MM.1S (cell line): ENCODE data around the gene FOXN3.

Experiments used
- DNase-seq: peaks from one replicate; pipeline ENCODE4 v3.0.0-alpha.2; 2015
- H2AFZ ChIP-seq: fragments of 300-600 bp; sonication (generic); 2 replicates; pipeline ENCODE4 v1.6.0; 2016; ENCODE audit warnings: antibody characterized with exemption, low read length
- H3F3A ChIP-seq: fragments of 300-600 bp; sonication (generic); 2 replicates; pipeline ENCODE4 v1.6.1; 2016; ENCODE audit warnings: mild to moderate bottlenecking, antibody characterized with exemption, low read length, moderate library complexity, mixed read lengths; ENCODE audit not compliant: insufficient read depth
- H3K27ac ChIP-seq: fragments of 300-600 bp; sonication (generic); 2 replicates; pipeline ENCODE4 v1.5.1; 2016; ENCODE audit warnings: mild to moderate bottlenecking, low read length
- H3K27me3 ChIP-seq: fragments of 300-600 bp; sonication (generic); replicated peaks from 2 replicates; pipeline ENCODE4 v1.6.0; 2016; ENCODE audit warnings: low read length; ENCODE audit not compliant: insufficient read depth
- H3K36me3 ChIP-seq: fragments of 300-600 bp; sonication (generic); replicated peaks from 2 replicates; pipeline ENCODE4 v1.6.1; 2016; ENCODE audit warnings: mild to moderate bottlenecking, low read length, mixed read lengths; ENCODE audit not compliant: insufficient read depth
- H3K4me1 ChIP-seq: fragments of 300-600 bp; sonication (generic); 2 replicates; pipeline ENCODE4 v1.6.1; 2016; ENCODE audit warnings: low read length, mixed read lengths
- H3K4me2 ChIP-seq: fragments of 300-600 bp; sonication (generic); 2 replicates; pipeline ENCODE4 v1.6.0; 2016; ENCODE audit warnings: low read depth, low read length
- H3K4me3 ChIP-seq: fragments of 300-600 bp; sonication (generic); 2 replicates; pipeline ENCODE4 v1.5.1; 2016; ENCODE audit warnings: low read length, mixed read lengths
- H3K79me2 ChIP-seq: fragments of 300-600 bp; sonication (generic); 2 replicates; pipeline ENCODE4 v1.6.1; 2016; ENCODE audit warnings: mixed run types, low read length, mixed read lengths
- H3K9ac ChIP-seq: fragments of 300-600 bp; sonication (generic); 2 replicates; pipeline ENCODE4 v1.6.1; 2016; ENCODE audit warnings: low read length, mixed read lengths
- H3K9me2 ChIP-seq: fragments of 300-600 bp; sonication (generic); replicated peaks from 2 replicates; pipeline ENCODE4 v1.6.1; 2016; ENCODE audit warnings: mild to moderate bottlenecking, low read length, mixed read lengths; ENCODE audit not compliant: insufficient read depth
- H3K9me3 ChIP-seq: fragments of 300-600 bp; sonication (generic); replicated peaks from 2 replicates; pipeline ENCODE4 v1.6.1; 2016; ENCODE audit warnings: mild to moderate bottlenecking, low read length, mixed read lengths; ENCODE audit not compliant: insufficient read depth
- H4K20me1 ChIP-seq: fragments of 300-600 bp; sonication (generic); 2 replicates; pipeline ENCODE4 v1.6.1; 2016; ENCODE audit warnings: mild to moderate bottlenecking, low read length, moderate library complexity, mixed read lengths; ENCODE audit not compliant: insufficient read depth
- CTCF ChIP-seq: fragments of 300-600 bp; sonication (generic); IDR thresholded peaks from 2 replicates; pipeline ENCODE4 v1.5.1; 2016; ENCODE audit warnings: antibody characterized with exemption, low read length, mixed read lengths
- EZH2 ChIP-seq: fragments of 300-600 bp; sonication (generic); optimal IDR thresholded peaks from 2 replicates; pipeline ENCODE3; 2017; ENCODE audit warnings: low read depth, mild to moderate bottlenecking, antibody characterized with exemption, low read length, mixed read lengths
- EZH2phosphoT487 ChIP-seq: fragments of 300-600 bp; sonication (generic); IDR thresholded peaks from 2 replicates; pipeline ENCODE4 v1.6.1; 2018; ENCODE audit warnings: antibody characterized with exemption, low read length

FOXN3 gene

GRCh38 chr14:89249065-89249695 lies 167.9 kb downstream of the FOXN3 start:
- no peaks in the 10 kb centered on the region for H4K20me1 ChIP-seq
- H3K27me3 ChIP-seq = no peaks in the 10 kb centered on the region
- H3K4me1 ChIP-seq = no peaks in the 10 kb centered on the region
- H3K9ac ChIP-seq = no peak overlapping the region
- no peaks in the 10 kb centered on the region for H3K9me3 ChIP-seq
- no peaks in the 10 kb centered on the region for H3K36me3 ChIP-seq
- H2AFZ ChIP-seq = no peak overlapping the region
- H3K4me3 ChIP-seq = no peak overlapping the region
- H3K4me2 ChIP-seq = no peak overlapping the region
- no peak for DNase-seq
- H3K9me2 ChIP-seq = no peaks in the 10 kb centered on the region
- TF ChIP-seq EZH2phosphoT487 (no peak), CTCF (no peak), EZH2 (no peak)
- H3F3A ChIP-seq = no peaks in the 10 kb centered on the region
- H3K79me2 ChIP-seq = peaks cover 17% of the 10 kb centered on the region
- H3K27ac ChIP-seq = no peak overlapping the region

GRCh38 chr14:89248411-89249064 lies 168.5 kb downstream of the FOXN3 start:
- H3K4me2 ChIP-seq = no peak overlapping the region
- H3K9me3 ChIP-seq = no peaks in the 10 kb centered on the region
- no peaks in the 10 kb centered on the region for H3K36me3 ChIP-seq
- H3K79me2 ChIP-seq = peaks cover 17% of the 10 kb centered on the region
- no peaks in the 10 kb centered on the region for H3K27me3 ChIP-seq
- H3F3A ChIP-seq = no peaks in the 10 kb centered on the region
- no peaks in the 10 kb centered on the region for H3K9me2 ChIP-seq
- no peak overlapping the region for H3K9ac ChIP-seq
- H2AFZ ChIP-seq = no peak overlapping the region
- no peaks in the 10 kb centered on the region for H3K4me1 ChIP-seq
- no peak for DNase-seq
- TF ChIP-seq EZH2phosphoT487 (no peak), EZH2 (no peak), CTCF (no peak)
- no peaks in the 10 kb centered on the region for H4K20me1 ChIP-seq
- H3K4me3 ChIP-seq = no peak overlapping the region
- no peak overlapping the region for H3K27ac ChIP-seq

- TF ChIP-seq EZH2 = no peak
- TF ChIP-seq CTCF = no peak
- no peak for TF ChIP-seq EZH2phosphoT487
- Histone ChIP-seq H3K4me3 (no peak overlapping the region), H4K20me1 (no peaks in the 10 kb centered on the region), H3K27me3 (no peaks in the 10 kb centered on the region), H2AFZ (no peak overlapping the region), H3K9me3 (no peaks in the 10 kb centered on the region), H3K9ac (no peak overlapping the region), H3K36me3 (no peaks in the 10 kb centered on the region), H3K9me2 (no peaks in the 10 kb centered on the region), H3K79me2 (peaks cover 20% of the 10 kb centered on the region), H3K27ac (no peak overlapping the region), H3K4me2 (no peak overlapping the region), H3K4me1 (no peaks in the 10 kb centered on the region), H3F3A (no peaks in the 10 kb centered on the region)
- no peak for DNase-seq
Measured at GRCh38 chr14:89247457-89248122, 169.4 kb downstream of the FOXN3 start.
